Neural progenitor cell (in vitro differentiated cells): ENCODE measurements around the gene MYO1B. TPM values are rescaled to one million over a fixed set of nuclear protein-coding genes. Genes with fewer than 3 reads are reported as not detected.

Source experiments
- DNase-seq: peaks from one replicate; pipeline ENCODE4 v3.0.0-alpha.2; 2016; ENCODE audit warnings: low spot score
- H2AFZ ChIP-seq: fragments of 200-600 bp; sonication (generic); replicated peaks from 2 replicates; pipeline ENCODE4 v1.6.1; 2016; ENCODE audit warnings: antibody characterized with exemption
- H3F3A ChIP-seq: fragments of 200-600 bp; sonication (generic); 2 replicates; pipeline ENCODE4 v1.6.1; 2016; ENCODE audit warnings: antibody characterized with exemption, low read depth
- H3K27ac ChIP-seq: fragments of 200-600 bp; sonication (generic); 2 replicates; pipeline ENCODE4 v1.5.1; 2016; ENCODE audit warnings: mild to moderate bottlenecking
- H3K27me3 ChIP-seq: fragments of 200-600 bp; sonication (generic); 2 replicates; pipeline ENCODE4 v1.6.1; 2016; ENCODE audit warnings: mild to moderate bottlenecking, moderate library complexity
- H3K36me3 ChIP-seq: fragments of 200-600 bp; sonication (generic); 2 replicates; pipeline ENCODE4 v1.5.1; 2016
- H3K4me1 ChIP-seq: fragments of 200-600 bp; sonication (generic); 2 replicates; pipeline ENCODE4 v1.6.1; 2016; ENCODE audit warnings: mixed run types
- H3K4me2 ChIP-seq: fragments of 200-600 bp; sonication (generic); 2 replicates; pipeline ENCODE4 v1.6.1; 2016
- H3K4me3 ChIP-seq: fragments of 200-600 bp; sonication (generic); 2 replicates; pipeline ENCODE4 v1.5.1; 2016
- H3K79me2 ChIP-seq: fragments of 200-600 bp; sonication (generic); 2 replicates; pipeline ENCODE4 v1.6.1; 2016; ENCODE audit warnings: low read depth
- H3K9ac ChIP-seq: fragments of 200-600 bp; sonication (generic); 2 replicates; pipeline ENCODE4 v1.6.1; 2016
- H3K9me3 ChIP-seq: fragments of 200-600 bp; sonication (generic); 2 replicates; pipeline ENCODE4 v1.5.1; 2016; ENCODE audit warnings: low read depth
- H4K20me1 ChIP-seq: fragments of 200-600 bp; sonication (generic); 2 replicates; pipeline ENCODE4 v1.6.1; 2016; ENCODE audit warnings: low read depth
- H3K27ac Mint-ChIP-seq: 3 replicates; pipeline ENCODE4 v1.8.0; 2021; ENCODE audit warnings: mixed read lengths
- H3K27me3 Mint-ChIP-seq: 2 replicates; pipeline ENCODE4 v1.8.0; 2022; ENCODE audit warnings: low read depth, mild to moderate bottlenecking, inconsistent platforms, moderate library complexity, mixed read lengths; ENCODE audit not compliant: insufficient read depth
- H3K36me3 Mint-ChIP-seq: 3 replicates; pipeline ENCODE4 v1.8.0; 2021; ENCODE audit warnings: mixed read lengths
- H3K4me1 Mint-ChIP-seq: 3 replicates; pipeline ENCODE4 v1.8.0; 2021; ENCODE audit warnings: mixed read lengths
- H3K4me3 Mint-ChIP-seq: 3 replicates; pipeline ENCODE4 v1.8.0; 2021; ENCODE audit warnings: mild to moderate bottlenecking, moderate library complexity, mixed read lengths
- H3K9me3 Mint-ChIP-seq: 3 replicates; pipeline ENCODE4 v1.8.0; 2020; ENCODE audit warnings: mixed read lengths
- CTCF ChIP-seq: fragments of 200-600 bp; sonication (generic); IDR thresholded peaks from 2 replicates; pipeline ENCODE4 v1.5.1; 2017; ENCODE audit warnings: antibody characterized with exemption, mild to moderate bottlenecking
- EZH2 ChIP-seq: fragments of 200-600 bp; sonication (generic); IDR thresholded peaks from 2 replicates; pipeline ENCODE4 v1.6.1; 2017; ENCODE audit warnings: antibody characterized with exemption, mild to moderate bottlenecking, moderate library complexity
- EZH2phosphoT487 ChIP-seq: fragments of 200-600 bp; sonication (generic); IDR thresholded peaks from 2 replicates; pipeline ENCODE4 v1.6.1; 2017; ENCODE audit warnings: antibody characterized with exemption
- total RNA-seq: library from RNA; depleted of rRNA; stranded (reverse); fragments of >200 nt; gene quantifications from 2 replicates; pipeline ENCODE4 v1.2.3, GENCODE V29; 2015; ENCODE audit warnings: low replicate concordance

MYO1B gene
- 64.8 and 88.0 TPM in 2 replicates for total RNA-seq

- peaks cover 40% of the 10 kb centered on the region for H4K20me1 ChIP-seq
- TF ChIP-seq CTCF = peak; percentile 52
- peak; percentile 48 for TF ChIP-seq EZH2
- peak; percentile 21 for TF ChIP-seq EZH2phosphoT487
- Mint-ChIP-seq H3K4me3 (peak within 1 kb of the TSS; percentile 96), H3K9me3 (no peaks in the 10 kb centered on the region), H3K27me3 (no peaks in the 10 kb centered on the region), H3K36me3 (peaks cover 10% of the 10 kb centered on the region), H3K27ac (peak within 1 kb of the TSS; percentile 98), H3K4me1 (peaks cover 37% of the 10 kb centered on the region)
- peak within 1 kb of the TSS; percentile 61 for H2AFZ ChIP-seq
- H3K79me2 ChIP-seq = peaks cover 44% of the 10 kb centered on the region
- peak within 1 kb of the TSS; percentile 92 for H3K27ac ChIP-seq
- H3K27me3 ChIP-seq = peaks cover 10% of the 10 kb centered on the region
- peak within 1 kb of the TSS; percentile 89 for H3K4me3 ChIP-seq
- H3K4me2 ChIP-seq = peak within 1 kb of the TSS; percentile 89
- H3K9ac ChIP-seq = peak within 1 kb of the TSS; percentile 49
- no peaks in the 10 kb centered on the region for H3K36me3 ChIP-seq
- peaks cover 14% of the 10 kb centered on the region for H3F3A ChIP-seq
- no peaks in the 10 kb centered on the region for H3K9me3 ChIP-seq
- peak; percentile 95 for DNase-seq
- peaks cover 39% of the 10 kb centered on the region for H3K4me1 ChIP-seq
Measured at GRCh38 chr2:191245046-191245868, at the start of gene MYO1B. Gene MYO1B, plus strand, starts transcription at chr2:191245404. Its CDS starts 31,492 bp downstream, at chr2:191276896.

- no peak overlapping the region for H3K4me3 Mint-ChIP-seq
- H3K27ac Mint-ChIP-seq = no peak overlapping the region
Measured at GRCh38 chr2:191197096-191197495, 48.1 kb upstream of the MYO1B start.

GRCh38 chr2:191198271-191198670 is 46.9 kb upstream of the MYO1B start:
- no peak overlapping the region for H3K4me3 Mint-ChIP-seq
- Histone ChIP-seq H3K4me2 (no peak overlapping the region), H3K4me3 (no peak overlapping the region), H2AFZ (no peak overlapping the region), H3K27ac (no peak overlapping the region), H3K79me2 (no peaks in the 10 kb centered on the region), H3F3A (no peaks in the 10 kb centered on the region), H3K36me3 (no peaks in the 10 kb centered on the region), H3K4me1 (no peaks in the 10 kb centered on the region), H4K20me1 (no peaks in the 10 kb centered on the region), H3K9ac (no peak overlapping the region), H3K27me3 (no peaks in the 10 kb centered on the region), H3K9me3 (no peaks in the 10 kb centered on the region)
- DNase-seq = no peak
- no peaks in the 10 kb centered on the region for H3K36me3 Mint-ChIP-seq
- no peak overlapping the region for H3K27ac Mint-ChIP-seq
- H3K9me3 Mint-ChIP-seq = no peaks in the 10 kb centered on the region
- no peak for TF ChIP-seq CTCF
- TF ChIP-seq EZH2 = no peak
- no peak for TF ChIP-seq EZH2phosphoT487
- H3K4me1 Mint-ChIP-seq = no peaks in the 10 kb centered on the region
- H3K27me3 Mint-ChIP-seq = no peaks in the 10 kb centered on the region

More at GRCh38 chr2:191197096-191197495, 48.1 kb upstream of the MYO1B start:
- no peaks in the 10 kb centered on the region for H3K4me1 Mint-ChIP-seq
- Histone ChIP-seq H3K27me3 (no peaks in the 10 kb centered on the region), H3F3A (no peaks in the 10 kb centered on the region), H3K9ac (no peak overlapping the region), H4K20me1 (no peaks in the 10 kb centered on the region), H3K9me3 (no peaks in the 10 kb centered on the region), H3K4me3 (no peak overlapping the region), H3K27ac (no peak overlapping the region), H3K79me2 (no peaks in the 10 kb centered on the region), H3K4me2 (no peak overlapping the region), H2AFZ (no peak overlapping the region), H3K36me3 (no peaks in the 10 kb centered on the region), H3K4me1 (no peaks in the 10 kb centered on the region)
- no peaks in the 10 kb centered on the region for H3K27me3 Mint-ChIP-seq
- H3K36me3 Mint-ChIP-seq = no peaks in the 10 kb centered on the region
- DNase-seq = no peak
- TF ChIP-seq EZH2 (no peak), CTCF (no peak), EZH2phosphoT487 (no peak)
- no peaks in the 10 kb centered on the region for H3K9me3 Mint-ChIP-seq
